BJ (cell line): ENCODE data around the gene PRTN3. TPM values are rescaled to one million over a fixed set of nuclear protein-coding genes. Genes with fewer than 3 reads are reported as not detected.
"Not testable (repeated sequence)": the region's sequence is repeated elsewhere in the genome, so short reads cannot be mapped to it uniquely, and the experiment has no call there.

Source experiments
- CTCF ChIA-PET: fragments of 350-600 bp; formaldehyde crosslinking; extraction: SDS; loops from one replicate; lab custom pipeline; 2021; ENCODE audit warnings: antibody characterized with exemption, inconsistent platforms; lab: Yijun Ruan, JAX
- POLR2A ChIA-PET: fragments of 300-600 bp; sonication (Branson Sonifier 250); formaldehyde crosslinking; extraction: SDS; loops from one replicate; lab custom pipeline; 2021; ENCODE audit warnings: antibody characterized with exemption; lab: Charles Lee
- DNase-seq: peaks from one replicate; pipeline ENCODE4 v3.0.0-alpha.2; 2011; ENCODE audit warnings: low read depth
- H3K27me3 ChIP-seq: 2 replicates; pipeline ENCODE4 v1.6.0; 2011; ENCODE audit warnings: low read length; ENCODE audit not compliant: control insufficient read depth, insufficient read depth
- H3K36me3 ChIP-seq: 2 replicates; pipeline ENCODE4 v1.5.1; 2011; ENCODE audit warnings: low read length; ENCODE audit not compliant: control insufficient read depth, insufficient read depth
- H3K4me3 ChIP-seq: 2 replicates; pipeline ENCODE4 v1.5.1; 2011; ENCODE audit warnings: low read depth, mild to moderate bottlenecking, control low read depth, low read length
- CTCF ChIP-seq: IDR thresholded peaks from 2 replicates; pipeline ENCODE4 v1.5.1; 2011; ENCODE audit warnings: low read depth, mild to moderate bottlenecking, control low read depth, inconsistent platforms, low read length, moderate library complexity; ENCODE audit not compliant: insufficient read depth
- polyA plus RNA-seq: library from polyadenylated mRNA; depleted of rRNA; stranded (reverse); fragments of >200 nt; gene quantifications from 2 replicates; pipeline ENCODE4 v1.2.3, GENCODE V29; 2011

Gene PRTN3
- polyA plus RNA-seq, 1 experiment = not detected

DNA sequence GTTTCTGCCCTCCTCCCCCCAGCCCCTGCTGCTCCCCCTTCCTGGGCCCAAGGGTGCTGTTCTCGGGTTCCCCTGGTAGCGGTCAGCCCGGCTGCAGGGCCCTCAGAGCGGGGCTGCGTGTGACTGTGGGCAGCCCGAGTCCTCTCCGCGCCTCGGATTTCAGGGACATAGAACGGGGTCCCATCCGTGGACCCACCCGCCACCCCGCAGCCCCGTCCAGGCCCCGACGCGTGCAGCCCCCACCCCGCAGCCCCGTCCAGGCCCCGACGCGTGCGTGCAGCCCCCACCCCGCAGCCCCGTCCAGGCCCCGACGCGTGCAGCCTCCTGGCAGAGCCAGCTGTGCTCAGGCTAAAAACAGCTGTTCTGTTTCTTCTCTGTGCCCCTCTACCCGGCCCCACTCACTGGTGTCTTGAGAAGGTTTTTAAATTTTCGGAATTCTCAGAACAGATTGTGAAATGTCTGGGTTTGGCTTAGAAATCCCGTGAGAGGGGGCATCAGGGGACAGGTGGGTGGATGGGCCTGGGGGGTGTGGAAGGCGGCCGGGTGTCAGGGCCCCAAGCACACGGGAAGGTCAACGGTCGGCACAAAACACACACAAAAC lies 5.5 kb upstream of the PRTN3 start:
- ChIA-PET CTCF (interaction anchor here (0.7 kb wide), 1 partner anchor 33 kb away, joined by 3 read pairs; no protein-coding TSS in a partner anchor), POLR2A (no interaction called here)
- no peak for TF ChIP-seq CTCF
- peaks cover 3% of the 10 kb centered on the region; the same call in 1 of the 2 replicates for H3K27me3 ChIP-seq
- no peaks in the 10 kb centered on the region for H3K36me3 ChIP-seq
- DNase-seq = no peak
- no peak overlapping the region for H3K4me3 ChIP-seq

- not testable (repeated sequence) for H3K4me3 ChIP-seq, DNase-seq, H3K36me3 ChIP-seq
- peaks cover 12% of the 10 kb centered on the region for H3K27me3 ChIP-seq
- ChIA-PET POLR2A (interaction anchor here (0.6 kb wide), 1 partner anchor 33 kb away, joined by 16 read pairs; no protein-coding TSS in a partner anchor), CTCF (interaction anchor here (2.5 kb wide), 1 partner anchor 14 kb away, joined by 8 read pairs; no protein-coding TSS in a partner anchor)
Observed at GRCh38 chr19:842802-843179, 2.0 kb downstream of the PRTN3 start.

- Histone ChIP-seq H3K4me3 (peak overlapping the region; percentile 21), H3K36me3 (no peaks in the 10 kb centered on the region), H3K27me3 (peaks cover 14% of the 10 kb centered on the region)
- ChIA-PET POLR2A (interaction anchor here (0.6 kb wide), 1 partner anchor 34 kb away, joined by 16 read pairs; no protein-coding TSS in a partner anchor), CTCF (no interaction called here)
- no peak for DNase-seq
- TF ChIP-seq CTCF = no peak; the same call in 1 of the 2 replicates
Observed at GRCh38 chr19:843180-843835, 2.5 kb downstream of the PRTN3 start.

DNA sequence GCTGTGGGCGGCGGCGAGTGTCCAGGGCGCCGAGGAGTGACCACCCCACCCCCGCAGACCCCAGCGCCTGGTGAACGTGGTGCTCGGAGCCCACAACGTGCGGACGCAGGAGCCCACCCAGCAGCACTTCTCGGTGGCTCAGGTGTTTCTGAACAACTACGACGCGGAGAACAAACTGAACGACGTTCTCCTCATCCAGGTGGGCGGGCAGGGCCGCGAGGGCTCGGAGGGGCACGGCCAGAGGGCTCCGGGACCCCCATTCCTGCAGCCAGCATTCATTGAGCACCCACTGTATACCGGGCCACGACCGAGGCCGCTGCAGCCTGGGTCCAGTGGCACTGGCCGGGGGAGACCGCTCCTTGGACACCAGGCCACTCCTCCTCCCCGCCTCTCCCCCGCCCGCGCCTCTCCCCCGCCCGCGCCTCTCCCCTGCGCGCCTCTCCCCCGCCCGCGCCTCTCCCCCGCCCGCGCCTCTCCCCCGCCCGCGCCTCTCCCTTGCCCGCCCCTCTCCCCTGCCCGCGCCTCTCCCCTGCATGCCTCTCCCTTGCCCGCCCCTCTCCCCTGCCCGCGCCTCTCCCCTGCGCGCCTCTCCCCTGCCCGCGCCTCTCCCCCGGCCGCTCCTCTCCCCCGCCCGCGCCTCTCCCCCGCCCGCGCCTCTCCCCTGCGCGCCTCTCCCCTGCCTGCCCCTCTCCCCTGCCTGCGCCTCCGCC lies 3.2 kb downstream of the PRTN3 start:
- Histone ChIP-seq H3K27me3 (peaks cover 14% of the 10 kb centered on the region), H3K36me3 (no peaks in the 10 kb centered on the region), H3K4me3 (peak overlapping the region; percentile 21)
- POLR2A ChIA-PET = no interaction called here
- CTCF ChIA-PET = no interaction called here
- TF ChIP-seq CTCF = no peak
- DNase-seq = no peak

DNA sequence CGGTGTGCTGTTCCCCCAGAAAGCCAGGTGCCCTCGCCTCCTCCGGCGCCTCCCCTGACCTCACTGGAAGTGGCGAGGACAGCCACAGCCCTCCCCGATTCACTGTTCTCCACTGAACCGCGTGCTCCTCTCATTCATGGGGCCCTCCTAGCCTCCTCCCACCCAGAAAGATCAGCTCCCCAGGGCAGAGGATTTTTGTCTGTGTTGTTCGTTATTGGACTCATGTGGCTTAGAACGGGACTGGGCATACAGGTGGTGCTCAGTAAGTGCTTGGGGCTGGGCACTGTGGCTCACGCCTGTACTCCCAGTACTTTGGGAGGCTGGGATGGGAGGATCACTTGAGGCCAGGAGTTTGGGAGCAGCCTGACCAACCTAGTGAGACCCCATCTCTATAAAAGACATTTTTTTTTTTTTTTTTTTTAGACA lies 3.8 kb downstream of the PRTN3 start:
- DNase-seq = no peak
- POLR2A ChIA-PET = no interaction called here
- Histone ChIP-seq H3K36me3 (no peaks in the 10 kb centered on the region), H3K27me3 (peaks cover 14% of the 10 kb centered on the region), H3K4me3 (no peak overlapping the region)
- TF ChIP-seq CTCF = no peak
- CTCF ChIA-PET = interaction anchor here (1.4 kb wide), 1 partner anchor 12 kb away, joined by 6 read pairs; no protein-coding TSS in a partner anchor
